GM19397 (cell line): ENCODE results near the gene DCTPP1.
A peak's percentile ranks its signal among the peaks of the same experiment; 100 is the strongest.

ENCODE experiments used
- ATAC-seq: cut with Tn5 transposase; IDR thresholded peaks from one replicate; pipeline ENCODE4 v1.9.1; 2021; ENCODE audit warnings: mild to moderate bottlenecking, moderate library complexity; ENCODE audit not compliant: unreplicated experiment

The DCTPP1 gene

DNA sequence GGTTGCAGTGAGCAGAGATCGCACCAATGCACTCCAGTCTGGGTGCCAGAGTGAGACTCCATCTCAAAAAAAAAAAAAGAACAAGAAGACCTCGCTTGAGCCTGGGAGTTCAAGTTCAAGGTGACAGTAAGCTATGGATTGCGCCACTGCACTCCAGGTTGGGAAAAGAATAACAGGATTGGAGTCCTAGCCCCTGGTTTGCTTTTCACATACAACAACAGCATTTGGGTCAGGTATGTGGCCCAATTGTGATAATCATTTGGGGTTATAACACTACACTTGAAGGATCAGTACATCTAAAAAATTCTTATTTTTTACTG, 19.2 kb upstream of the DCTPP1 start:
- no peak for ATAC-seq

DNA sequence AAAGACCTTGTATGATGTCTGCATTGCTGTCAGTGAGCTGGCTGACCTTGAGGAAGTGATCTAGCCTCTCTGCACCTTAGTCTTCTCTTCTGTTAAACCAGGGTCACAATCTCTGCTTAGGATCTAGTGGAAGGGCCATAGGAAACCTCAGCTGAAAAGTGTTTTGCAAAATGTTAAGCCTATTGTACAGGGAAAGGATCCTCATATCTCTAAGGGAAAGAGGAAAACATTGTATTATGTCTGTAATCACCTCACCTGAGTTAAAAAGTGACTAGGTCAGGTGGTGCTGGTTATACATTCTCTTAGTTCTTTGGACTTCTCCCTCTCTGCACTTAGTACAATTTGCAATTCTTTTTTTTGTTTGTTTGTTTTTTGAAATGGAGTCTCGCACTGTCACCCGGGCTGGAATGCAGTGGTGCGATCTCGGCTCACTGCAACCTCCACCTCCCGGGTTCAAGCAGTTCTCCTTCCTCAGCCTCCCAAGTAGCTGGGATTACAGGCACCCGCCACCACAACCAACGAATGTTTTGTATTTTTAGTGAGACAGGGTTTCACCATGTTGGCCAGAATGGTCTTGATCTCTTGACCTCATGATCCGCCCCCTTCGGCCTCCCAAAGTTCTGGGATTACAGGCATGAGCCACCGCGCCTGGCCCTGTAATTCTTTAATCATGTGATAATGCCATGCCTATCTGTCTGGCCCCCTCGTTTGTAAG, 17.8 kb upstream of the DCTPP1 start:
- ATAC-seq, result no peak

DNA sequence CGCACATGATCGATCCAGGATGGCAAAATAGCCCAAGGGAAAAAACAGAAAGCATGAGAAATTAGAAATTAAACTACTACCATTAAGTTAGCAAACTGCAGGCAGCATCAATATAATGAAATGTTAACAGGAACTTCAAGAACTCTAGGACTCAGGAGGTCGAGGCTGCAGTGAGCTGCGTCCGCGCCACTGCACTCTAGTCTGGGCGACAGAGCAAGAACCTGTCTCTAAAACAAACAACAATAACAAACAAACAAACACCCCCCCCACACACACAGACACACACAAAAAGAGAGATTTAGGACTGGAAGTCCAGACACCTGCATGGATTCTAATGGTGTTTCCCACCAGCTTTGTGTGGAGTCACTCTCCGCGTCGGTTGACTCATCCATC, 16.4 kb upstream of the DCTPP1 start:
- ATAC-seq, result no peak

DNA sequence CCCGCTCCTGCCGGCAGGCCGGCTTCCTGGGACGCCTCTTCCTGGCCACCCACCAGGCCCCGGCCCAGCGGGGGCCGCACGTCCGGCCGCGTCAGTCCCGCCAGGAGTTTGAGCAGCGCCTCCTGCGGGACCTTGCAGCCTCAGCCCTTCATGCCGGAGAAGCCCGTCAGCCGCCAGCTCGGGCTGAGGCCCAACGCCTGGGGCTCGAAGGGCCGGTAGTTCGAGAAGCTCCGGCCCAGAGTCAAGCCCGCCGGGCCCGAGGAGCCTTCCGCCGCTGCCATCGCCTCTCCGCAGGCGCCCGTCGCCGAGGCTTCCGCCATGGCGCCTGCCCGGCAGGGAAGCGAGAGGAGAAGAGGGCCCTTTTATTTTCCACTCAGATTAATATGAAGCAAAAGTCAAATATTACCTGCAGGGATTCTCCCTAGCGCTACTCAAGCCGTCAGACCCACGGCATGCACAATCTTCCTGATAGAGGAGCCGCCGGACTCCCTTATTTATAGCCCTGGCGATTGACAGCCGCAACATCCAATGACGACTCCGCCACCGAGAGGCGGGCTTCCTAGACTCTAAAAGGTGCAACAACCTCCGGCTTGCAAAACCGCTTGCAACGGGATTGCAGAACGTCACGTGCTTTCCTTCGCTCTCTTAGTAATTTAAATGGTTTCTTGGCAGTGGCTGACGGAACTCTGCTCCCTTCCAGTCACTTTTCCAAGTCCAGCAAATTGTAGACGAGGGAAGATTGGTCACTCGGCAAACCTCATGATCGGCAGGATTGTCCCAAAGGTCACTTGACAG, 15.8 kb upstream of the DCTPP1 start, which contains the start of gene SEPHS2:
SEPHS2 (minus strand) TSS at position 467 of the 795 bp plus-strand sequence; CDS start at position 320, 147 bp downstream.
- ATAC-seq, result peak; percentile 83

DNA sequence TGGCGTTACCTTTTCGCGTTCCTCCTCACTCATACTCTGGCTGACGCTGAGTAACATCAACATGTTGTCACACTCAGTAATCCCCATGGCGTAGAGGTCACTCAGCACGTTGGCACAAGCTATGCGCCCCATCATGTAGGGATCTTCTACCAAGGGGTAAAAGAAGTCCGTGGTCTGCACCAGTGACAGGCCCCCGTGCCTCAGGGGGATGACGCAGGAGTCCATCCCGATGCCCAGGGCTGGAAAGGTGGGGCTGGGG, 15.2 kb upstream of the DCTPP1 start:
- ATAC-seq, result no peak

DNA sequence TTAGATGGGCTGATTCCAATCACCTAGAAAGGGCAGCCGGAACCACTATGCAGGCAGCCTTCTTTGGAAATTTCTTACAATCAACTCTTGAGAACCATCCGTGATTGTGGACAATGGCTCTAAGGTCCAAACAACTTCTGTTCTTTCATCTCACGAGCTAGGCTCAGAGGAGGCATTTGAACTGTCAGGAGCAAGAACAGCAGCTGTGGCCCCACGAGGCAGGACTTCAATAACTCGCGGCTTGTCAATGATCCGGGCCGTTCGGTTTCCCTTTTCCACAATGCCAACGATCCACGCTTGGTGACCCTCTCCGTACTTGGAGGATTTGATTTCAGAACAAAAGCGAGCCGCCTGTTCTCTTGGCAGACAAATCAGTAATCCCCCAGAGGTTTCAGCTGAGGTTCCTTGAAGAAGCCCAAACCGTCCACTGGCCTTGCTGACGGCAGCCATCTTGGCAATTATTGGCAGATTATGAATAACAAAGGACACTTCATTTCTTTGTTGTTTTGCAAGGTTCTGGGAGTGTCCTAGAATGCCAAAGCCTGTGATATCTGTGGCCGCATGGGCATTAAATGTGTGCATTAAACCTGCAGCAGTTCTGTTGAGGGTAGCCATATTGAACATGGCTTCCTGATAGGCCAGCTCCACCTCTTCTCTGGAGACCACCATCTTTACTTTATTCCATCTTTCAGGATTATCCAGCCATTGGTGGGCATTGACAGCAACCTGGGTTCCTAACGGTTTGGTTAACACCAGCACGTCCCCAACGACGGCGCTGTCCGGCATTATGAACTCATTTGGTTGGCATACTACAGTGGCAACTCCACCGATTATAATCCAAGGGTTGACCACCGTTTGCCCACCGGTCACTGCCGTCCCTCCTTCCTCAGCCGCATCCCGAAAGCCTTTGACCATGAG, 14.7 kb upstream of the DCTPP1 start:
- ATAC-seq, result no peak

DNA sequence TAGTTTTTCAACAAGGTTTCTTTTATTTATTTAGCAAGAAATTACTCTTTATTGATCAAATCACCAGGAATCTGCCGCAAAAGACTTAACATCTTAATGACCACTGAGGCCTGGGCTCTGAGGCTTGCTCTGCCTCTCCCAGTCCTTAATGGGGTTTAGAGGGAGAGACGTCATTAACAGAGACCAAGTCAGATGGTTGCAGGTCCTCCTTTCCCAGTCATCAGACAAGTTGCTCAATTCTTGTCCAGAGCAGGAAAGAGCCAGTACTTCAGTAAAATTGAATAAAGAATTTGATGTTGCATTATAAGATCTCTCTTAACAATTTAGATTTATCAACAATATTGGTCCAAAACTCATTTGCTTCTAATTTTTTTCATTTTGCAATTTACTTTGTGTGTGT, 13.8 kb upstream of the DCTPP1 start:
- ATAC-seq, result no peak

DNA sequence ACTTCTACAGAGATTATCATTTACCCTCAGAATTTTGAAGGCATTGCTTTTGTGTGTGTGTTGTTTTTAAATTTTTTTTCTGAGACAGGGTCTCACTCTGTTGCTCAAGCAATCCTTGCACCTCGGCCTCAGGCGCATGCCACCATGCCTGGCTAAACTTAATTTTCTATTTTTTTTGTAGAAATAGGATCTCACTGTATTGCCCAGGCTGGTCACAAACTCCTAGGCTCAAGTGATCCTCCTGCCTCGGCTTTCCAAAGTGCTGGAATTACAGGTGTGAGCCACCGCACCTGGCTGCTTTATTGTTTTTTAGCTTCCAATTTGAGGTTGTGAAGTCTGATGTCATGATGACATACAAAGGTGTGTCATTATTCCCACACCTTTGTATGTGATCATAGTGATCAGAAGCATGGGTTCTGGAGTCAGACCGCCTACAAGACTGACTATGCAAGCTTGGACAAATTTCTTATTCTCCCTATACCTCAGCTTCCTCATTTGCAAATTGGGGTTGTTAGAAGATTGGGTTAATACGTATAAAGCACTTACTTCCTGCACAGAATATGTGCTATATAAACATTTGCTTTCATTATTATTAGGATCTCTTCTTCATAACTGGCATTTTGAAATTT, 10.0 kb upstream of the DCTPP1 start:
- no peak for ATAC-seq

DNA sequence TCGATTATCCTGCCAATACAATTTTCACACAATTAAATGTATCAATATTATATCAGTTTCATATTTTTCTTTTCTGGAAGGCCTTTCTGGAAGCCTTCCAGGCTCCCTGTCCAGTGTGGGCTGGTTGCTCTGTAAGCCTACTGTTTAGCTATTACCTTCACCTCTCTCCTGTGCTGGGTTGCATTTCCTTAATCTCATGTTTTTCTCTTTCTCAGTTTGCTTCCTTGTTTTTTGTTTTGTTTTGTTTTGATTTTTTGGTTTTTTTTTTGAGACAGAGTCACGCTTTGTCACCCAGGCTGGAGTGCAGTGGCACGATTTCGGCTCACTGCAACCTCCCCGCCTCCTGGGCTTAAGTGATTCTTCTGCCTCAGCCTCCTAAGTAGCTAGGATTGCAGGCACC, 9.0 kb upstream of the DCTPP1 start:
- no peak for ATAC-seq

DNA sequence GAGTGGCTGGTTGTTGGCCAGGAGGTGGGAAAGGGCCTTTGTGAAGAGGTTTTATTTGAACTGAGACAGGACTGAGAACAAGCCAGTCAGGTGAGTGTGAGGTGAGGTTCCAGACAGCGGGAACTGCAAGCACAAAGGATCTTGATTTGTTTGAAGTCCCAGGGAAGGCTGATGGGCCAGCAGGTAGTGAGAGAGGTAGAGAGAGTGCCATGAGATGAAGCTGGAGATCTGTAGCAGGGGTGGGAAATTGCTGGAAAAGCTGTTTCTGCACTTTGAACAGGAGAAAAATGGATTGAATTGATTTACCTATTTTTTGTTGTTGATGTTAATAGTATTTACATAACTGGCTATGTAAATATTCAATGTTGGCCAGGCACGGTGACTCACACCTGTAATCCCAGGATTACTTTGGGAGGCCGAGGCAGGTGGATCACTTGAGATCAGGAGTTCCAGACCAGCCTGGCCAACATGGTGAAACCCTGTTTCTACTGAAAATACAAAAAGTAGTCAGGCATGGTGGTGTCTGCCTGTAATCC, 7.7 kb upstream of the DCTPP1 start:
- ATAC-seq, result no peak

DNA sequence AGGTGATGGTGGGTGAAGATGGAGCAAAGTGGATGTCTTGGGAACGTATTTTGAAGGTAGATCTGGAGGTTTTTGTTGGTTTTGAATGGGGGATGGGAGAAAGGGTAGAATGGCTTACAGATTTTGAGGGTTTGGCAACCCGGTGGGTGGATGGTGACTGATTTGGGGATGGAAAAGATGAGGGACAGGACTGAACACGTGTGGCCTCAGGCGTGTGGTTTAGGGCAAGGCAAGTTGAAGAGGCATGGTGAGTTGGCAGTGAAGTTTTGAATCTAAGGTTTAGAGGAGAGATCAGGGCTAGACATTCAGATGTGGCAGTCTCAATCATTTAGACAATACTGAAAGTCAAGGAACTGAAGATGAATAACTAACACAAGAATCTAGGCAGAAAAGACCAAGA, 5.0 kb upstream of the DCTPP1 start:
- ATAC-seq, result no peak

DNA sequence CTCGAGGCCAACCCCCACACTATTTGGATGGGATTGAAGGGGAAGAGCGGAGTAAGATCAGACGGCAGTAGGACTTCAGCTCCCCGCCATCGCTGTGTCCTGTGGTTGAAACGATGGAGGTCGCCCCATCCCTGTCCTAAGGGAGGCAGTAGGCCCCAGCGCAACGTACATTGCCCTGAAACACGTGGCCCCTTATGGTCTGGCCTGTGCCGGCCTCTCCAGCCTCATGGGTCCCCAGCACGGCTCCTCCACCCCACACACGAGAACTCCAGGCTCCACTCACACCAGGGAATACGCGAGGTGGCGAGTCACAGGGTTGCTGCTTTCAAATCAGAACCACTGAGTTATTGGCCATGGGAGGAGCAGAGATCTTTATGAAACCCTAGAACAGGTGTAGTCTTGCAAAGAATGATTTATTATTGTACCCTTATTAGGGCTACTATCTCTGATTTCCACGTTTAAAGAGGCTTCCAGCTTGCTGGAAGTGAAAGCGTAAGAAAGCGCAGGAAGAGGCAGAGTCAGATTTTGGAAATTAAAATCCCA, 669 bp upstream of the DCTPP1 start:
- peak; percentile 20 for ATAC-seq

DNA sequence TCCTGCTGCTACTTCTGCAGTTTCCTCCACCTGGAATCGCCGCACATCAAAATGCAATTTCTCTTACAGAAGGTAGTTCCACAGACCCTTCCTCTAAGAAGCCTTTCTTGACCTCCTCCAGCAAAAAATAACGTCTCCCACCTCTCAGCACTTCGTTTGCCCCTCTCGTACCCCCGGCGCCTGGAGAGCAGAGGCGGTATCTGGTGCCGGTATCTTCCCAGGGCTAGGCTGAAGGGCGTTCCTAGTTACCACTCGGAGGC, 482 bp downstream of the DCTPP1 start:
- no peak for ATAC-seq

DNA sequence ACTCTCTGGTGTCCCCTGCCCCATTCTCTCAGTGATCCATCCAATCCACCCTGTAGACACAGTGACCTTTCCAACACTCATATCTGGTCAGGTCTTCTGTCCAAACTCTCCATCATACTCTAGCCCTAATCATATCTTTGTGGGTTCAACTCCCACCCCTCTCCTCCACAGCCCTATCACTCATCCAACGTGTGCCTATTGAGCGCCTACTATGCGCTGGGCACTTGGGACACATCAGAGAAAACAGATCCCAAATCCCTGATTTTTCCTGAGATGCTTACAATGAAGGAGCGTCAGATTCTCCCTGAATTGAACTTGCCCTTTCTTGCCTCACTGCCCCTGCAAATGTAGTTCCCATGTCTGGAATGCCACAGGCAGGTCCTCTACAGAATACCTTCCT, 1.8 kb downstream of the DCTPP1 start:
- no peak for ATAC-seq

DNA sequence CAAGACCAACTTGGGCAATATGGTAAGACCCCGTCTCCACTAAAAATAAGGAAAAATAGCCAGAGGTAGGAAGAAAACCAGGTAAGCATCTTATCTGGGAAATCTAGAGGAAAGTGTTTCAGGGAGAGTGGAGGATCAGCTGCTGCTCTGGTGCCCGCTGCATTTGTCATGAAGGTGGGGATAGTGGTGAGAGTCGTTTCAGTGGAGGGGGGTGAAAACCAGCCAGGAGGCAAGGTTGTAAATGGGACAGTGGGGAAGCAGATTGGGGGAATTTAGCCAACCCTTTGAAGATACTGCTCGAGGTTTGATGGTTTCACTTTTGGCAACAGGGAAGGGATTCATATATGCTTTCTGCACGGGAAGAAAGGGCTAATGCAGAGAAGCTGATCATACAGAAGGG, 8.8 kb downstream of the DCTPP1 start:
- no peak for ATAC-seq

DNA sequence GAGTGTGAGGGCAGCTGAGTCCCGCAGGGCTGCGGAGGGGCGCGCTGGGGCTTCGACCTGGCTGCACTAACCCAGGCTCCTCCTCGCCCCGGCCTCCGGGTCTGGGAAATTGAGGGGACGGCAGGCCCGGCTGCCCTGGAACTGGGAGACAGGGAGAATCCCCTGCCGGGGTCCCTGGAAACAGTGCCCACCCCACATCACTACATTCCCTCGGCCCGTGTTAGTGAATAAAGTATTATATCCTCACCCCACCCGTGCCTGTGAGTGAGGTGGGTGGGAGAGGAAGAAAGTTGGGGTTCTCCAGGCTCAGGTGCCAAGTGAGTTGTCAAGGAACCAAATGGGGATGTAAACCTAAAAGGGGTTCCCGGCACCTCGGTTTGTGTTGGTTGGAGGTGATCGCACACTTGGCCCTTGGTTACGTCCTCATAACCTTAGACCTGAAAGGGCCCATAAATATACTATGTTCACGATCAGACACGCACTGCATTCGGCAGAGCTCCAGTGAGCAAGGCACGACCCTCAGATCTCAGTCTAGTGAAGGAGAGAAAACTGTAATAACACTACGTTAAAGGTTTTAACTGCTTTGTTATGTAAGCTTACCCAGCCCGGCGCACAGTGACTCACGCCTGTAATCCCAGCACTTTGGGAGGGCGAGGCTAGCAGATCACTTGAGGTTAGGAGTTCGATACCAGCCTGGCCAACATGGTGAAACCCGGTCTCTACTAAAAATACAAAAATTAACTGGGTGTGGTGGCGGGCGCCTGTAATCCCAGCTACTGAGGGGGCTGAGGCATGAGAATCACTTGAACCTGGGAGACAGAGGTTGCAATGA, 11.3 kb downstream of the DCTPP1 start:
- no peak for ATAC-seq

DNA sequence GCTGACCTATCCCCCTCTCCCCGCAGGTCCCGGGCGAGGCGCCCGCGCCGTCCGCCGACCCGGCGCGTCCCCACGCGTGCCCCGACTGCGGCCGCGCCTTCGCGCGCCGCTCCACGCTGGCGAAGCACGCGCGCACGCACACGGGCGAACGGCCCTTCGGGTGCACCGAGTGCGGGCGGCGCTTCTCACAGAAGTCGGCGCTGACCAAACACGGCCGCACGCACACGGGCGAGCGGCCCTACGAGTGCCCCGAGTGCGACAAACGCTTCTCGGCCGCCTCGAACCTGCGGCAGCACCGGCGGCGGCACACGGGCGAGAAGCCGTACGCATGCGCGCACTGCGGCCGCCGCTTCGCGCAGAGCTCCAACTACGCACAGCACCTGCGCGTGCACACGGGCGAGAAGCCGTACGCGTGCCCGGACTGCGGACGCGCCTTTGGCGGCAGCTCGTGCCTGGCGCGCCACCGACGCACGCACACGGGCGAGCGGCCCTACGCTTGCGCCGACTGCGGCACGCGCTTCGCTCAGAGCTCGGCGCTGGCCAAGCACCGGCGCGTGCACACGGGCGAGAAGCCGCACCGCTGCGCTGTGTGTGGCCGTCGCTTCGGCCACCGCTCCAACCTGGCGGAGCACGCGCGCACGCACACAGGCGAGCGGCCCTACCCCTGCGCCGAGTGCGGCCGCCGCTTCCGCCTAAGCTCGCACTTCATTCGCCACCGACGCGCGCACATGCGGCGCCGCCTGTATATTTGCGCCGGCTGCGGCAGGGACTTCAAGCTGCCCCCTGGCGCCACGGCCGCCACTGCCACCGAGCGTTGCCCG, 12.1 kb downstream of the DCTPP1 start:
- ATAC-seq, result peak; percentile 84

DNA sequence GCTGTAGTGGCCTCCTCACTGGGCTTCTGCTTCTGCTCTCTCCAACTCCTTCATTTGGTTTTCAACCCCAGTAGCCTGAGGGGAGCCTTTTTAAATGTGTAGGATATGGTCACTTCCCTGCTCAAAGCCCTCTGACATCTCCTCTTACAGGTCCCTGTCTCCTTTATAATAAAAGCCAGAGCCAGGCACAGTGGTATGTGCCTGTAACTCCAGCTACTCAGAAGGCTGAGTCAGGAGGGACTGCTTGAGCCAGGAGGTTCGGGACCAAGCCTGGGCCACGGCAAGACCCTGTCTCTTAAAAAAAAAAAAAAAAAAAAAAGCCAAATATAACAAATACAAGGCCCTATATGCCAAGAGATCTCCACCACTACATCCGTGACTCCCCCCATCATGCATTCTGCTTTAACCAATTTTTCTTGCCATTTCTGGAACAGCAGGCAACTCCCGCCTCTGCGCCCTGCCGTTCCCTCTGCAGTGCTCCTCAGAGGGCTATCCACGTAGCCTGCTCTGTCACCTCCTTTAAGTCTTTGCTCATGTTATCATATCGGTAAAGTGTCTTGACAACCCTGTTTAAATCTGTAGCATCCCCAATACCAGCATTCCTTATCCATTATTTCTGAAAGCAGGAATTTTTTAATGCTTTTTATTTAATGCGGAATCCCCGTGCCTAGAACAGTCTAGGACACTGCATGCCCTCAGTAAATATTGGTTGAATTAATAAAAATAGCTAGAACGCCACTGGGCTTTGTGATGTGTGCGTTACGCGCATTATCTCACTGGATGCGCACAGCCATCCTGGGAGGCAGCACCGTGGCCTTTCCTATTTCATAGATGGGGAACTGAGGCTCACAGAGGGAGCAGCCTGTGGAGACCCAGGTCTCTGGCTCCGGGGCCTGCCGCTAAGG, 13.0 kb downstream of the DCTPP1 start:
- no peak for ATAC-seq
